Measurements from ENCODE around the gene EIF5.

The EIF5 gene

DNA sequence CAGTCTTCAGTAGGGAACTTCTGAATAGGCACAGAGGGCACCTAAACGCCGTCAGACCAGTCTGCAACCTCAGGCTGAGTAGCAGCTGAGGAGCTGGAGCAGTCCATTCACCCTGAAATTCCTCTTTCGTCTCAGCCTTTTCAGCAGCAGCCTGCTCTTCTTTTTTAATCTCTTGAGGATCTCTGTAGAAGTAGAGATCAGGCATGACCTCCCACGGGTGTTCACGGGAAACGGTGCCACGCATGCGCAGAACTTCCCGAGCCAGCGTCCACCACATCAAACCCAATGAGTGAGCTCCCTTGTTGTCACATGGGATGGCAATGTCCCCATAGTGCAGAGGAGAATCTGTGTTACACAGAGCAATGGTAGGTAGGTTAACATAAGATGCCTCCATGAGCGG, 40.1 kb downstream of the EIF5 start:
- DNase-seq = no peak

DNA sequence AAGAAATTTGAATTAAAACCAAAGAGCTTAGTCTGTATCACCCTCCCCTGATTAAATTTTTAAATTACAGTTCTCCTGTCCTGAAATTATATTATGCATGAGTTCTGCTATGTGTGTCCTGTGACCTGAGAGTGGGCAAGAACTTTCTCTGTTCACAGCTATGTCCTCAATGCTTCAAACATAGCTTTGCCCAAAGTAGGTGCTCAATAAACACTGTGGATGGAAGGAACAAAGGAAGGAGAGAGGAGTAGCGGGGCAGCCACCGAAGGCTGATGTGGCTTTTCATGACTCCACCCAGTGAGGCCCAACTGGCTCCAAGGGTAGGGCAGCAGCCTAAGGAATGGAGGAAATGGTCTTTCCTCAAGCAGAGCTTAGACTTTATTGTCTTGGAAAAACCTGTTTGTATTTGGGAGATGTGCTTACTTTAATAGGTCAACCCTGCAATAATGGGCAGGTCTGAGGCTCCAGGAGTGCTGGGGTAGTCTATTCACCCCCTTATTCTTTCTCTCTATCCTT, 43.5 kb downstream of the EIF5 start:
- DNase-seq = no peak

DNA sequence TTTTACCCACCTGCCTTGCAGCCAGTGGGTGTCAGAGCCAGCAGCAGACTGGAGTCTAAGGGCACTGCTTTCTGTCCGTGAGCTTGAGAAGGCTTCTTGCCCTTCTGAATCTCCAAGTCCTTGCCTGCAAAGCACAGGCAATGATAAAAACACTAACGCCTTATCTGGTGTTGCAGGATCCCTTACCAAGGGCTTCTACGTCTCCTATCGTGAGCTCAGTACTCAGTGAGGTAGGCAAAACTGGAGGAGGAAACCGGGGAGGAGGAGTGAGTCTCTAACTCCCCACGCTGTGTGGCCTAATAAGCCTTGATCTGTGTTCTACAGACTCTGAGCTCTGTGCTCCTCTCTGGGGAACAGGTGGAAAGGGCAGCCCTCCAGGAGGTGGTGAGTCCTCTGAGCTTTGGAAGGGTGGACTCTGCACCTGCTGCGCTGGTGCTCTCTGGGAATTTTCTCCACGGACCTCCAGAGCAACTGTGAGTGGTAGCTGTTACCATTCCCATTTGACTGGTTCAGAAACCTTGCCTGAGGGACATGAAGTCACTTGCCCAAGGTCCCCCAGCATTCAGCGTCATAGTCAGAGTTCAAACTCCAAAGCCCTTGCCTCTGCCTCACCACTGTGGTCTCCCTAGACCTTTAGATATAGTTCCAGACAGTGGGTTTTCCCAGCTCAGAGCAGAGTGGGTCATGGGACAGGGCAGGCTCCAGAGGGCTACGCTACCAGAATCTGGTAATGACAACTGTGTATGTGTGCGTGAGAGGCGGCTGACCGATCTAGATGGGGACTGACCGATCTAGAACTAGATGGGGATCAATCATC, 44.2 kb downstream of the EIF5 start:
- no peak for DNase-seq

DNA sequence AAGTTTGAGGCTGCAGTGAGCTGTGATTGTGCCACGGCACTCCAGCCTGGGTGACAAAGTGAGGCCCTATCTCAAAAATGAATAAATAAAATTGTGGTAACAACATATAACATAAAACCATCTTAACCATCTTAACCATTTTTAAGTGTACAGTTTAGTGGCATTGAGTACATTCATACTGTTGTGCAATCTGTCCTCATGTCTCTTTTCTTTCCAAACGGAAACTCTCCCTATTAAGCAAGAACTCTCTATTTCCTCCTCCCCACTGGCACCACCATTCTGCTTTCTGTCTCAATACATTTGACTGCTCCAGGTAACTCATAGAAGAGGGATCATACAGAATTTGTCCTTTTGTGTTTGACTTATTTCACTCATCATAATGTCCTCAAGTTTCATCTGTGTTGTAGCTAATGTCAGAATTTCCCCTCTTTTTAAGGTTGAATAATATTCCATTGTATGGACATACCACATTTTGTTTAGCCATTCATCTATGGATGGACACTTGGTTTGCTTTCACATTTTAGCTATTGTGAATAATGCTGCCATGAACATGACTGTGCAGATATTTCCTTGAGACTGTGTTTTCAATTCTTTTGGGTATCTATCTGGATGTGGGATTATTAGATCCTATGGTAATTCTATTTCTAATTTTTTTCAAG, 46.8 kb downstream of the EIF5 start:
- DNase-seq = peak; percentile 64 to 83 (median 81)

DNA sequence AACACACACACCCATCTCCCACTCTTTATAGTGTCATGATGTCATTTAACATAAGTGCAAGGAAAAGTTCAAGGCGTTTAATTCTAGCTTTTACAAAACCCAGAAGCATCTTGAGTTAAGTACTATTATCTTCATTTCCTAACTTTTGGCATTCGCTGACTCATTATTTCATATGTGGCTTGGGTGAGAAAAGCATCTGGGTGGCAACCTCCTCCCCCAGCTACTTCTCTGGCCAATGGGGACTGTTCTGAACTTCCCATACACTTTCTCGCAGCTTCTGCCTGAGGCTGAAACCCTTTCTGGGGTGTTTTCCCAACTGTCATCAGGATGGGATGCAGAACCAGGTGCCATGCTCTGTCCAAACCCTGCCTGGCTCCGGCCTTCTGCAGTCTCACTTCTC, 48.3 kb downstream of the EIF5 start:
- DNase-seq = peak; percentile 87 to 92 (median 89)

DNA sequence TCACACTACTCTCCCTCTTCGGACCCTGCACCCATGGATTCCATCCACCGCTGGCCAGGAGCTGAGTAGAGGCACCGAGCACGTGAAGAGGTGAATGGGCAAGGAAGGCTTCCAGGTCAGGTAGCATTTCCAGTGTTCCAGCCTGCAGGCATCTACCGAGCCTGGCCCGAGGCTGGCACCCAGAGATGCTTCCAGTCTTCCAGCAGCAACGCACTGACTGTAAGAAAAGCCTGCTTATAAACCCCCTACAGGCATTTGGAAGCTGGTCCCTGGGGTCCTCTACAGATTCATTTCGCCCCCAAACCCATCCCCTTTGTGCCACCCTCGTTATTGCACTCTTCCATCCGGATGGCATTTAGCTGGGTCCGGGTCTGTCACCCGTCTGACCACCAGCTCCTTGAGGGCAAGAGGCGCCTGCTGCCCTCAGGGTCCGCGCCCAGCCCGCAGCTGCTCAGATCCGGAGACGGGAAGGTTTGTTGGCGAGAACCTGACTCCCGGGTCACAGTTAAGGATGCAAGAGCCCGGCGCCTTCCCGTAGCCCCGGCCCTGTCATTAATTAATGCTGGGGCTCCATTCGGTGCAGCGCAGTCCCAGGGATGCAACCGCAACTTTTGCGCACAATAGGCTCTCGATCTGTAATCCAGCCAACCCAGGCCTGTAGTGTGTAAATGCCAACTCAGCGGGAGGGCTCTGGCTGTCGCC, 50.6 kb downstream of the EIF5 start:
- DNase-seq = no peak

DNA sequence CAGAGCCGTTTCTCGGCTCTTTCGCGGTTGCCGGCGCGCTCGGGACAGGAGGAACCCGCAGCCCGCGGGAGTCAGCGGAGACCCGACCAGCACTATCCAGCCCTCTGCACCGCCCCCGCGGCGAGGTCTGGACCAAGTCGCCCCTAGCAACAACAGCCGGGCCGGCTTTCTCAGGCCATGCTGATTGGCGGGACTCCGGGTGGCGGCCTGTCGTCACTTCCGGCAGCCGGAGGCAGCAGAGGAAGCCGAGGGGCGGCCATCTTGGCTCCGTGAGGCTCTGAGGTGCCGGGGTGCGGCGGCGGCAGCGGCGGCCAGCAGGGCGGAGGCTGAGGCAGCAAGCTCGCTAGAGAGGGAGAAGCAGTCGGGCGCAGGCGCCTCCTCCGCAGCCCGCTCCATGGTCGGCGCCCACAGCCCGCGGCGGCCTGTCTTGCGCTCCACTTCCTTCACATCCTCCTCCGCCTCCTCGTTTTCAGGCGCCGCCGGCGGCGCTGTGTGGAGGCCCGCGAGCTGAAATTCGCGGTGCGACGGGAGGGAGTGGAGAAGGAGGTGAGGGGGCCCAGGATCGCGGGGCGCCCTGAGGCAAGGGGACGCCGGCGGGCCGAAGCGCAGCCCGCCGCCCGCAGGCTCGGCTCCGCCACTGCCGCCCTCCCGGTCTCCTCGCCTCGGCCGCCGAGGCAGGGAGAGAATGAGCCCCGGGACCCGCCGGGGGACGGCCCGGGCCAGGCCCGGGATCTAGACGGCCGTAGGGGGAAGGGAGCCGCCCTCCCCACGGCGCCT, 51.3 kb downstream of the EIF5 start, which contains the start of gene MARK3:
MARK3 (plus strand) TSS at position 264 of the 777 bp plus-strand sequence. CDS start 615 bp downstream, outside the sequence.
- peak; percentile 99 for DNase-seq

DNA sequence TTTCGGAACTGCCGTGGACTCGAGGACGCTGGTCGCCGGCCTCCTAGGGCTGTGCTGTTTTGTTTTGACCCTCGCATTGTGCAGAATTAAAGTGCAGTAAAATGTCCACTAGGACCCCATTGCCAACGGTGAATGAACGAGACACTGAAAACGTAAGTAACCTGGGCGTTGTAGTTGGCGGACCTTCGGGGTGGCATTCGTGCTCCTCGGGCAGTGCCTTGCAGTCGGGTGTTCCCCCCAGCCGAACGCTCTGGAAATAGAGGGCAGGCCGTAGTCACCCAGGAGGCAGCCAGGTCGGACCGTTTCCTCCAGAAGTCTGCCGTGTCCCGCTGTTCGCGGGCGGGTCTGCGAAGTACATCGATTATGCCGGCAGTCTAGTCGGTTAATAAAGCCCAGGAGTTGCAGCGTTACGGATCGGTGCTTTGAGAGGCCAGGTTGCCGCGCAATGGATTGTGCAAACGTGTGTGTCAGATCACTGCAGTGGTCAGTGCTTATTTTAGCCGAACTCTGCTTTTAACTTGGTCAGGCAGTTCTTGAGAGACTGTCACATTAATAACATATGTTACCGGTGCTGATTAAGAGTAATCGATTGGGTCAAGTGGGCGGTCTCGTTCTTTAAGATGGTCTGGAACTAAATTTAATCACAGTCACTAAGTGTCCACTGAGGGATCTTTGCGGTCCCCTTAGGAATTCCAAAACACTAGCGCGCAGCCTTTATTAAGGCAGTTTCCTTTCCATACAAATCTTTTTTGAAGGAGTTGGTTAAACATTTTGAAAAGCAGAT, 52.1 kb downstream of the EIF5 start:
- peak; percentile 35 to 54 (median 42) for DNase-seq

DNA sequence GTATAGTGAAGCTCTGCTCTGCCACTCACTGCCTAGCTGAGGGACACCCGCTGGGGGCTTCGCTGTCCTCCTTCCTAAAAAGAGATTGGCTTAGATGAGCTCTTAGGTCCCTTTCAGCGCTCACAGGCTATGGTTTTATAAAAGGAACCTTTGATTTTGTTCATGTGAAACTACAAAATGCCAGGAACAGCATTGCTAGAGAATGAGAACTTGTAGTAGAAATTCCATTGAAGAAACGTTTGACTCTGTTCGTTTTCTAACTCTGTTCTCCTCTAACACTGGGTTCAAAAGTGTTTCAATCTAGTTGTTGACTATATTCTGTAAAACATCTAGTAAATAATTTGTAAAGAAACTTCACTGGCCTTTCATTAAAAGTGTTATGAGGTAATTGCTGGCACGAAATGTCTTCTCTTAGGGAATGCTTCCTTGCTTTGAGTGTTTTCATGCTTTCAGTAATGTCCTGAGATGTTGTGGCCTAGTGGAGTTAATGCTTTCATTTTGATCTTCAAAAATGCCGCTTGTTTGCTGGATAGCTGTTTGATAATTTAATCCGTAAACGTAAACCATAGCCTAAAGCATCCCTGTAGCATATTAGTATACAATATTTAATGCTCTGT, 52.8 kb downstream of the EIF5 start:
- DNase-seq = peak in 1 of 3 donors; percentile 39

DNA sequence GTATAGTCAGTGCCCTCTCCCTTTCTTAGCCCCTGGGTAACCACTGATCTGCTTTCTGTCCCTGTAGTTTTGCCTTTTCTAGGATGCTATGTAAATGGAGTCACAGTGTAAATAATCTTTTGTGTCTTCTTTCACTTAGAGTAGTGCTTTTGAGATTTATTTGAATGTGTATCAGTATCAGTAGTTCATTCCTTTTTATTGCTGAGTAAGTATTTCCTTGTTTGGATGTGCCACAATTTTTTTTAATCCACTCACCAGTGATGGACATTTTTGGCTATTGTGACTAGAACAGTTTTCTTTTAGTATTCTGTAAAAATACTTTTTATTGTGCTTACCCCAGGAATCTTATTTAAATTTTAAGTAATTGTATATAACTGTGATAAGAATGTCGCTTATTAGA, 54.6 kb downstream of the EIF5 start:
- DNase-seq = no peak

DNA sequence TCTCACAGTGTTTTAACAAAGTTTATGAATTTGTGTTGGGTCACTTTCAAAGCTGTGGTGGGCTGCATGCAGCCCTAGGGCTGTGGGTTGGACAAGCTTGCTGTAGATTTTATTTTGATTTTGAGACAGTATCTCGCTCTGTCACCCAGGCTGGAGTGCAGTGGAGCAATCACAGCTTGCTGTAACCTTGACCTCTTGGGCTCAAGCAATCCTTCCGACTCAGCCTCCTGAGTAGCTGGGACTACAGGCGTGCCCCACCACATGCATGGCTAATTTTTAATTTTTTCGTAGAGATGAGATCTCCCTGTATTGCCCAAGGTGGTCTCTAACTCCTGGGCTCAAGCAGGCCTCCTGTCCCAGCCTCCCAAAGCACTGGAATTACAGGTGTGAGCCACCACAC, 56.6 kb downstream of the EIF5 start:
- DNase-seq = peak in 1 of 3 donors; percentile 18

DNA sequence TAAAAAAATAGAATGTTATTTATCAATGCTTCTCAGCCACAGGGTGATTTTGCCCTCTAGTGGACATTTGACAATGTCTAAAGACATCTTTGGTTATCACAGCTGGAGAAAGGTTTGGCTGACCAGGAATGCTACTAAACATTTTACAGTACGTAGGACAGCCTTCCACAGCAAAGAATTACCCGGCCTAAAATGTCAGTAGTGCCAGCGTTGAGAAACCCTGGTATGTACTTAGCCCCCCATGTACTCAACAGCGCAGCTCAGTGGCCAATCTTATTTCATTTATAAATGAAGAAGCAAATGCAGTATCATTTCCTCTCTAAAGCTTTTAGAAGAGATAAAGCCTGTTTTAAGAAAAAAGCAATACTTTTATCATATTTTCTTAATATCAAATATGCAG, 57.0 kb downstream of the EIF5 start:
- peak; percentile 79 to 86 (median 83) for DNase-seq

DNA sequence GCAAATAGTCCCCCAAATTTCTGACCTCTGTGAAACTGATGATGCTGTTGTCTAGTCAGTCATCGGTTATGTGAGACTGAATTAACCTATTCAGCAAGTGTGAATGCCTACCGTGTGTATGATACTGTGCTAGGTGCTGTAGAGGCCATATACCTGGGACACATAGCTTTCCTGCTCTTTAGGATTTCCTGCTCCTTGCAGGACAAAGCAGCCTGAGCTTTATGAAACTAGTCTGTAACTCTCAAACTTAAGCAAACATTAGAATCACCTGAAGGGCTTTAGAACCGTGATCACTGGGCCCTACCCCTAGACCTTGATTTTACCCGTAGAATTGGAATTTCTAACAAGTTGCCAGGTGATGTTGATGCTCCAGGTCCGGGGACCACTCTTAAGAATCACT, 58.1 kb downstream of the EIF5 start:
- peak in 2 of 3 donors; percentile 14 to 49 for DNase-seq

DNA sequence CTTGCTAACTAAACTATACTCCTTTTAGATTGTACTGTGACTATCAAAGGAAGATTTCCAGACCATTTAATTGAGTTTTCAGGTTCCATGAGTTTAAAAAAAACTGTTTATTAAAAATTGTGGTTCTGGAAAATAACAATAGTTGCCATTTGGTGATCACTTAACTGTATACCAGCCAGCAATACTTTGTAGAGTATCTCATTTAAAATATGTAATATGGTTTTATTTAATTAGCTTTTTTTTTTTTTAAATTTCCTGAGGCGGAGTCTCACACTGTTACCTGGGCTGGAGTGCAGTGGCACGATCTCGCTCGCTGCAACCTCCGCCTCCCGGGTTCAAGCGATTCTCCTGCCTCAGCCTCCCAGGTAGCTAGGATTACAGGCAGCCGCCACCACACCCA, 58.5 kb downstream of the EIF5 start:
- no peak for DNase-seq

DNA sequence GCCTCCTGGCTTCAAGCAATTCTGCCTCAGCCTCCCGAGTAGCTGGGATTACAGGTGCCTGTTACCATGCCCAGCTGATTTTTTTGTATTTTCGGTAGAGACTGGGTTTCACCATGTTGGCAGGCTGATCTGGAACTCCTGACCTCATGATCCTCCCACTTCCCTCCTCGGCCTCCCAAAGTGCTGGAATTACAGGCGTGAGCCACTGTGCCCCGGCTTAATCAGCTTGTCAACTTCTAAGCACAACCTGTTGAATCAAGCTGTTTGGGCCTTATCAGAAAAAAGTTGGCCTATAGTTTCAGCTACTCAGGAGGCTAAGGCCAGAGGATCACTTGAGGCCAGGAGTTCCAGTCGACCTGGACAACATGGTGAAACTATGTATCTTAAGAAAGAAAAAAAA, 59.0 kb downstream of the EIF5 start:
- peak; percentile 49 to 57 (median 56) for DNase-seq

DNA sequence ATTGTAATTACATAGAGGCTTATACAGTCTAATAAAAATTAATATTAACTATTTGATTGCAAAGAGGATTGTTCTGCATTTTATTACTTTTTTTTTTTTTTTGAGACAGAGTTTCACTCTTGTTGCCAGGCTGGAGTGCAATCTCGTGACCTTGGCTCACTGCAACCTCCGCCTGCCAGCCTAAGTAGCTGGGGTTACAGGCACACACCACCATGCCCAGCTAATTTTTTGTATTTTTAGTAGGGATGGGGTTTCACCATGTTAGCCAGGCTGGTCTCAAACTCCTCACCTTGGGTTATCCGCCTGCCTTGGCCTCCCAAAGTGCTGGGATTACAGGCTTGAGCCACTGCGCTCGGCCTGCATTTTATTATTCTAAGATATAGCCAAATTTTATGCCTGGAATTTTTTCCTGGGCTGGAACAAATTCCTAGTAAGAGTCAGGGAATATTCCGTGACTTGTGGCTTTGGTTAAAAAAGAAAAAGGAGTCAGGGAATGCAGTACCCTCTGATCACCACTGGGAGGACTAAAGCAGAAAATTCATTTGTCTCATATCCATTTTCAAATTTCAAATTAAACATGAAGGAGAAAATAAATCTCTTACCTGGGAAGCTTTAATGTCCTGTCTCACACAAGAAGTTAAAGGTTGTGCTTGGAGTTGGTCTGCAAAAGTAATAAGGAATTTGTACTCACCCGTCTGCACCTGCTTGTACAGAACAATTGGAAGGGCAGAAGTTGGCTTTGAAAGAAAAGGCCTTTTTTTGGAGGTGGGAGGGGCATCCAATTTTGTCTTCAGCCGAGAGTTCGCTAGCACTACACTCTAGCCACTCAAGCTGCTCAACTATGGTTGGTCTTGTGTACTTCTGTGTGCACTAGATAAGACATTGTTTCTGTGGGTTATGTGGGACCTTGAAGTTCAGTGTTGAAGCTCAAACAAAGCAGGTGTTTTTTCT, 59.9 kb downstream of the EIF5 start:
- peak; percentile 45 to 52 (median 49) for DNase-seq
